AG09309 (cell line): ENCODE measurements around the gene DCTN3.

Experiments
- DNase-seq: peaks from one replicate; pipeline ENCODE4 v3.0.0-alpha.2; 2010; ENCODE audit warnings: low read depth
- H3K4me3 ChIP-seq: 2 replicates; pipeline ENCODE4 v1.5.1; 2011; ENCODE audit warnings: mild to moderate bottlenecking, low read depth, low read length, moderate library complexity; ENCODE audit not compliant: control insufficient read depth
- CTCF ChIP-seq: IDR thresholded peaks from 2 replicates; pipeline ENCODE4 v1.5.1; 2011; ENCODE audit warnings: mild to moderate bottlenecking, low read depth, low read length, inconsistent platforms; ENCODE audit not compliant: insufficient read depth, control insufficient read depth; ENCODE audit errors: missing control alignments

Gene DCTN3

GRCh38 chr9:34623374-34624235 is 3.3 kb upstream of the DCTN3 start:
- no peak overlapping the region for H3K4me3 ChIP-seq
- no peak for DNase-seq
- TF ChIP-seq CTCF, result no peak

- H3K4me3 ChIP-seq, result no peak overlapping the region
- DNase-seq, result no peak
- TF ChIP-seq CTCF, result no peak
These were observed 5.2 kb downstream of the DCTN3 start for GRCh38 chr9:34615132-34615531.

- TF ChIP-seq CTCF, result peak; percentile 89
- DNase-seq, result peak; percentile 23
- H3K4me3 ChIP-seq, result peak overlapping the region; percentile 62
These were observed 7.4 kb downstream of the DCTN3 start for GRCh38 chr9:34612788-34613390.

- H3K4me3 ChIP-seq, result peak within 1 kb of the TSS; percentile 62
- TF ChIP-seq CTCF, result no peak
- peak; percentile 29 for DNase-seq
These were observed 8.2 kb downstream of the DCTN3 start, which contains the start of gene RPP25L for GRCh38 chr9:34611811-34612787. Gene RPP25L (minus strand): TSS chr9:34612097. CDS start chr9:34611296, 801 bp downstream.

- no peak for DNase-seq
- no peak for TF ChIP-seq CTCF
- peak overlapping the region; percentile 62 for H3K4me3 ChIP-seq
These were observed 9.0 kb downstream of the DCTN3 start for GRCh38 chr9:34611251-34611810.
